CD14-positive monocyte (primary cell): ENCODE measurements around the gene CCDC87. TPM values are rescaled to one million over a fixed set of nuclear protein-coding genes. Genes with fewer than 3 reads are reported as not detected.

ENCODE experiments used
- DNase-seq, 3 donors: peaks; one replicate each; pipeline ENCODE4 v3.0.0-alpha.2; 2011 to 2022
- H2AFZ ChIP-seq: 2 replicates; pipeline ENCODE4 v1.6.0; 2012; ENCODE audit warnings: mild to moderate bottlenecking, low read depth, low read length, inconsistent platforms; ENCODE audit not compliant: insufficient read depth, poor library complexity, severe bottlenecking
- H3K27ac ChIP-seq, 2 donors: 1 replicate in 1 of 2; 2 replicates in 1 of 2; pipeline ENCODE4 v1.5.1; 2012 to 2013; ENCODE audit warnings: low read length in 2 of 2, control low read depth in 1 of 2, inconsistent platforms in 1 of 2, low read depth in 1 of 2, mild to moderate bottlenecking in 1 of 2
- H3K27me3 ChIP-seq, 2 donors: one replicate each; pipeline versions ENCODE4 v1.6.0 to v1.6.1; 2011 to 2013; ENCODE audit warnings: low read length in 2 of 2; ENCODE audit not compliant: control insufficient read depth in 2 of 2, insufficient read depth in 2 of 2
- H3K36me3 ChIP-seq, 2 donors: replicated peaks in 1 of 2; 1 replicate in 1 of 2; 2 replicates in 1 of 2; pipeline versions ENCODE4 v1.5.1 to v1.6.1; 2012 to 2013; ENCODE audit warnings: low read length in 2 of 2, control low read depth in 1 of 2, inconsistent platforms in 1 of 2, mild to moderate bottlenecking in 1 of 2; ENCODE audit not compliant: insufficient read depth in 2 of 2, control insufficient read depth in 1 of 2
- H3K4me1 ChIP-seq, 2 donors: 1 replicate in 1 of 2; 2 replicates in 1 of 2; pipeline versions ENCODE4 v1.5.1 to v1.6.1; 2012 to 2013; ENCODE audit warnings: low read length in 2 of 2, control low read depth in 1 of 2, inconsistent platforms in 1 of 2, mild to moderate bottlenecking in 1 of 2, moderate library complexity in 1 of 2; ENCODE audit not compliant: insufficient read depth in 2 of 2, control insufficient read depth in 1 of 2
- H3K4me2 ChIP-seq: replicated peaks from 2 replicates; pipeline ENCODE3; 2012; ENCODE audit warnings: low read length, moderate library complexity, mild to moderate bottlenecking; ENCODE audit not compliant: poor library complexity, severe bottlenecking; ENCODE audit errors: extremely low read depth
- H3K4me3 ChIP-seq, 3 experiments: fragments of 200-600 bp in 1 of 3; sonication (generic) in 1 of 3; replicated peaks in 1 of 3; 1 replicate in 2 of 3; 2 replicates in 1 of 3; pipeline ENCODE4 v1.5.1; 2011 to 2013; ENCODE audit warnings: low read length in 3 of 3, mild to moderate bottlenecking in 3 of 3, control low read depth in 2 of 3, low read depth in 2 of 3, inconsistent platforms in 1 of 3, moderate library complexity in 1 of 3
- H3K79me2 ChIP-seq: 2 replicates; pipeline ENCODE4 v1.6.0; 2012; ENCODE audit warnings: mild to moderate bottlenecking, control low read depth, inconsistent platforms, low read length, moderate library complexity; ENCODE audit not compliant: insufficient read depth
- H3K9ac ChIP-seq: 2 replicates; pipeline ENCODE4 v1.6.0; 2017; ENCODE audit warnings: low read length, mild to moderate bottlenecking; ENCODE audit not compliant: insufficient read depth, poor library complexity, severe bottlenecking
- H3K9me3 ChIP-seq, 2 donors: replicated peaks in 1 of 2; 1 replicate in 1 of 2; 2 replicates in 1 of 2; pipeline versions ENCODE4 v1.5.1 to v1.6.1; 2012 to 2013; ENCODE audit warnings: low read length in 2 of 2, control low read depth in 1 of 2; ENCODE audit not compliant: control insufficient read depth in 1 of 2, insufficient read depth in 1 of 2
- H4K20me1 ChIP-seq: 2 replicates; pipeline ENCODE4 v1.6.0; 2012; ENCODE audit warnings: mild to moderate bottlenecking, low read length, control low read depth, moderate library complexity; ENCODE audit not compliant: insufficient read depth
- H3K27ac Mint-ChIP-seq, 7 donors: one replicate each; pipeline ENCODE4 v1.8.0; 2020; ENCODE audit warnings: mild to moderate bottlenecking in 7 of 7, mixed read lengths in 7 of 7, moderate library complexity in 6 of 7, inconsistent platforms in 2 of 7
- H3K27me3 Mint-ChIP-seq, 3 donors: one replicate each; pipeline ENCODE4 v1.8.0; 2021 to 2022; ENCODE audit warnings: low read depth in 3 of 3, mild to moderate bottlenecking in 3 of 3, mixed read lengths in 3 of 3, moderate library complexity in 3 of 3, inconsistent platforms in 1 of 3
- H3K36me3 Mint-ChIP-seq, 2 donors: one replicate each; pipeline ENCODE4 v1.8.0; 2020; ENCODE audit warnings: mixed read lengths in 2 of 2, inconsistent platforms in 1 of 2, mild to moderate bottlenecking in 1 of 2
- H3K4me1 Mint-ChIP-seq: one replicate; pipeline ENCODE4 v1.8.0; 2020; ENCODE audit warnings: mild to moderate bottlenecking, mixed read lengths
- H3K4me3 Mint-ChIP-seq, 2 donors: one replicate each; pipeline ENCODE4 v1.8.0; 2020; ENCODE audit warnings: mild to moderate bottlenecking in 2 of 2, mixed read lengths in 2 of 2, moderate library complexity in 1 of 2
- H3K9me3 Mint-ChIP-seq, 7 donors: one replicate each; pipeline ENCODE4 v1.8.0; 2020 to 2022; ENCODE audit warnings: mixed read lengths in 7 of 7, mild to moderate bottlenecking in 6 of 7, moderate library complexity in 6 of 7, inconsistent platforms in 2 of 7
- CTCF ChIP-seq: fragments of 200-600 bp; IDR thresholded peaks from one replicate; pipeline ENCODE4 v1.8.0; 2022; ENCODE audit warnings: antibody characterized with exemption, mild to moderate bottlenecking
- WGBS: methylation state at CpG from one replicate; pipeline ENCODE4 v1.1.5; 2013; ENCODE audit warnings: missing lambda C conversion rate; ENCODE audit not compliant: insufficient coverage; 5-methylcytosine and 5-hydroxymethylcytosine counted together
- intact Hi-C, 2 donors: fragments of 100-400 bp; cut with micrococcal nuclease; formaldehyde crosslinking; loops; one replicate each; pipeline versions ENCODE4 v1.15.0 to v1.15.1; 2023
- polyA plus RNA-seq, 3 donors: library from polyadenylated mRNA; depleted of rRNA in 1 of 3; unstranded in 2 of 3; stranded (reverse) in 1 of 3; fragments of 300-500 nt in 2 of 3; fragments of >200 nt in 1 of 3; fragmentation: Illumina TruSeq in 2 of 3; gene quantifications; 1 replicate in 2 of 3; 2 replicates in 1 of 3; pipeline ENCODE4 v1.2.3, GENCODE V29; 2012 to 2021

CCDC87 gene
- polyA plus RNA-seq, 3 donors = not detected

GRCh38 chr11:66581261-66581660 is 11.6 kb downstream of the CCDC87 start:
- no peak overlapping the region for H3K27ac Mint-ChIP-seq
- peaks cover 8 to 23% (median 17%) of the 10 kb centered on the region in 7 donors for H3K9me3 Mint-ChIP-seq
- H3K36me3 ChIP-seq = no peaks in the 10 kb centered on the region
- TF ChIP-seq CTCF = no peak
- DNase-seq = no peak
- H3K4me3 Mint-ChIP-seq = no peak overlapping the region
- no CpG with 5 or more reads among the region's 3 CpGs for WGBS
- H3K36me3 Mint-ChIP-seq = peaks cover 0 to 2% of the 10 kb centered on the region in 2 donors
- no peak overlapping the region for H3K27ac ChIP-seq
- H4K20me1 ChIP-seq = no peaks in the 10 kb centered on the region
- no peak overlapping the region for H3K4me3 ChIP-seq
- H3K4me1 Mint-ChIP-seq = peaks cover 7% of the 10 kb centered on the region
- H3K4me1 ChIP-seq = peaks cover 0 to 4% of the 10 kb centered on the region in 2 donors
- H3K27me3 Mint-ChIP-seq = peaks cover 4 to 16% (median 12%) of the 10 kb centered on the region in 3 donors
- H3K9me3 ChIP-seq = peaks cover 8 to 9% of the 10 kb centered on the region in 2 donors
- no peaks in the 10 kb centered on the region for H3K27me3 ChIP-seq
- H3K9ac ChIP-seq = no peak overlapping the region
- no peak overlapping the region for H2AFZ ChIP-seq
- intact Hi-C loops = loop anchor here in 1 of 2 donors (10.0 kb wide), 1 partner anchor 254 kb away; no protein-coding TSS in a partner anchor
- H3K4me2 ChIP-seq = no peak overlapping the region
- no peaks in the 10 kb centered on the region for H3K79me2 ChIP-seq

- H3K4me3 Mint-ChIP-seq = no peak overlapping the region
- peaks cover 4 to 16% (median 12%) of the 10 kb centered on the region in 3 donors for H3K27me3 Mint-ChIP-seq
- no peak overlapping the region for H3K4me3 ChIP-seq
- no peak overlapping the region for H3K27ac Mint-ChIP-seq
- intact Hi-C loops = loop anchor here in 1 of 2 donors (10.0 kb wide), 1 partner anchor 254 kb away; no protein-coding TSS in a partner anchor
- H3K9me3 ChIP-seq = peaks cover 8 to 9% of the 10 kb centered on the region in 2 donors
- no peaks in the 10 kb centered on the region for H3K36me3 ChIP-seq
- peaks cover 0 to 2% of the 10 kb centered on the region in 2 donors for H3K36me3 Mint-ChIP-seq
- no peaks in the 10 kb centered on the region for H4K20me1 ChIP-seq
- no peaks in the 10 kb centered on the region for H3K79me2 ChIP-seq
- H3K9me3 Mint-ChIP-seq = peaks cover 8 to 23% (median 17%) of the 10 kb centered on the region in 7 donors
- peaks cover 0 to 4% of the 10 kb centered on the region in 2 donors for H3K4me1 ChIP-seq
- no peak for DNase-seq
- no peaks in the 10 kb centered on the region for H3K27me3 ChIP-seq
- TF ChIP-seq CTCF = no peak
- H3K9ac ChIP-seq = no peak overlapping the region
- H3K27ac ChIP-seq = no peak overlapping the region
- H2AFZ ChIP-seq = no peak overlapping the region
- H3K4me1 Mint-ChIP-seq = peaks cover 7% of the 10 kb centered on the region
- H3K4me2 ChIP-seq = no peak overlapping the region
- 96% methylated on average over 5 of the region's 5 CpGs for WGBS
Measured at GRCh38 chr11:66580803-66581202, 12.1 kb downstream of the CCDC87 start.
